MM.1S (cell line): ENCODE data around the gene IL1A.

ENCODE experiments used
- DNase-seq: peaks from one replicate; pipeline ENCODE4 v3.0.0-alpha.2; 2015
- H2AFZ ChIP-seq: fragments of 300-600 bp; sonication (generic); 2 replicates; pipeline ENCODE4 v1.6.0; 2016; ENCODE audit warnings: antibody characterized with exemption, low read length
- H3F3A ChIP-seq: fragments of 300-600 bp; sonication (generic); 2 replicates; pipeline ENCODE4 v1.6.1; 2016; ENCODE audit warnings: mild to moderate bottlenecking, antibody characterized with exemption, low read length, moderate library complexity, mixed read lengths; ENCODE audit not compliant: insufficient read depth
- H3K27ac ChIP-seq: fragments of 300-600 bp; sonication (generic); 2 replicates; pipeline ENCODE4 v1.5.1; 2016; ENCODE audit warnings: mild to moderate bottlenecking, low read length
- H3K27me3 ChIP-seq: fragments of 300-600 bp; sonication (generic); replicated peaks from 2 replicates; pipeline ENCODE4 v1.6.0; 2016; ENCODE audit warnings: low read length; ENCODE audit not compliant: insufficient read depth
- H3K36me3 ChIP-seq: fragments of 300-600 bp; sonication (generic); replicated peaks from 2 replicates; pipeline ENCODE4 v1.6.1; 2016; ENCODE audit warnings: mild to moderate bottlenecking, low read length, mixed read lengths; ENCODE audit not compliant: insufficient read depth
- H3K4me1 ChIP-seq: fragments of 300-600 bp; sonication (generic); 2 replicates; pipeline ENCODE4 v1.6.1; 2016; ENCODE audit warnings: low read length, mixed read lengths
- H3K4me2 ChIP-seq: fragments of 300-600 bp; sonication (generic); 2 replicates; pipeline ENCODE4 v1.6.0; 2016; ENCODE audit warnings: low read depth, low read length
- H3K4me3 ChIP-seq: fragments of 300-600 bp; sonication (generic); 2 replicates; pipeline ENCODE4 v1.5.1; 2016; ENCODE audit warnings: low read length, mixed read lengths
- H3K79me2 ChIP-seq: fragments of 300-600 bp; sonication (generic); 2 replicates; pipeline ENCODE4 v1.6.1; 2016; ENCODE audit warnings: mixed run types, low read length, mixed read lengths
- H3K9ac ChIP-seq: fragments of 300-600 bp; sonication (generic); 2 replicates; pipeline ENCODE4 v1.6.1; 2016; ENCODE audit warnings: low read length, mixed read lengths
- H3K9me2 ChIP-seq: fragments of 300-600 bp; sonication (generic); replicated peaks from 2 replicates; pipeline ENCODE4 v1.6.1; 2016; ENCODE audit warnings: mild to moderate bottlenecking, low read length, mixed read lengths; ENCODE audit not compliant: insufficient read depth
- H3K9me3 ChIP-seq: fragments of 300-600 bp; sonication (generic); replicated peaks from 2 replicates; pipeline ENCODE4 v1.6.1; 2016; ENCODE audit warnings: mild to moderate bottlenecking, low read length, mixed read lengths; ENCODE audit not compliant: insufficient read depth
- H4K20me1 ChIP-seq: fragments of 300-600 bp; sonication (generic); 2 replicates; pipeline ENCODE4 v1.6.1; 2016; ENCODE audit warnings: mild to moderate bottlenecking, low read length, moderate library complexity, mixed read lengths; ENCODE audit not compliant: insufficient read depth
- CTCF ChIP-seq: fragments of 300-600 bp; sonication (generic); IDR thresholded peaks from 2 replicates; pipeline ENCODE4 v1.5.1; 2016; ENCODE audit warnings: antibody characterized with exemption, low read length, mixed read lengths
- EZH2 ChIP-seq: fragments of 300-600 bp; sonication (generic); optimal IDR thresholded peaks from 2 replicates; pipeline ENCODE3; 2017; ENCODE audit warnings: low read depth, mild to moderate bottlenecking, antibody characterized with exemption, low read length, mixed read lengths
- EZH2phosphoT487 ChIP-seq: fragments of 300-600 bp; sonication (generic); IDR thresholded peaks from 2 replicates; pipeline ENCODE4 v1.6.1; 2018; ENCODE audit warnings: antibody characterized with exemption, low read length

Gene IL1A

GRCh38 chr2:112813280-112813966, 29.1 kb upstream of the IL1A start:
- no peaks in the 10 kb centered on the region for H3K4me1 ChIP-seq
- no peaks in the 10 kb centered on the region for H3K79me2 ChIP-seq
- H3K9me3 ChIP-seq = no peaks in the 10 kb centered on the region
- no peak overlapping the region for H3K9ac ChIP-seq
- H3K27me3 ChIP-seq = no peaks in the 10 kb centered on the region
- TF ChIP-seq CTCF (no peak), EZH2 (no peak), EZH2phosphoT487 (no peak)
- no peak overlapping the region for H3K4me2 ChIP-seq
- no peaks in the 10 kb centered on the region for H4K20me1 ChIP-seq
- no peak overlapping the region for H2AFZ ChIP-seq
- H3K27ac ChIP-seq = no peak overlapping the region
- H3K4me3 ChIP-seq = no peak overlapping the region
- H3F3A ChIP-seq = no peaks in the 10 kb centered on the region
- DNase-seq = no peak
- H3K9me2 ChIP-seq = no peaks in the 10 kb centered on the region
- H3K36me3 ChIP-seq = no peaks in the 10 kb centered on the region

DNA sequence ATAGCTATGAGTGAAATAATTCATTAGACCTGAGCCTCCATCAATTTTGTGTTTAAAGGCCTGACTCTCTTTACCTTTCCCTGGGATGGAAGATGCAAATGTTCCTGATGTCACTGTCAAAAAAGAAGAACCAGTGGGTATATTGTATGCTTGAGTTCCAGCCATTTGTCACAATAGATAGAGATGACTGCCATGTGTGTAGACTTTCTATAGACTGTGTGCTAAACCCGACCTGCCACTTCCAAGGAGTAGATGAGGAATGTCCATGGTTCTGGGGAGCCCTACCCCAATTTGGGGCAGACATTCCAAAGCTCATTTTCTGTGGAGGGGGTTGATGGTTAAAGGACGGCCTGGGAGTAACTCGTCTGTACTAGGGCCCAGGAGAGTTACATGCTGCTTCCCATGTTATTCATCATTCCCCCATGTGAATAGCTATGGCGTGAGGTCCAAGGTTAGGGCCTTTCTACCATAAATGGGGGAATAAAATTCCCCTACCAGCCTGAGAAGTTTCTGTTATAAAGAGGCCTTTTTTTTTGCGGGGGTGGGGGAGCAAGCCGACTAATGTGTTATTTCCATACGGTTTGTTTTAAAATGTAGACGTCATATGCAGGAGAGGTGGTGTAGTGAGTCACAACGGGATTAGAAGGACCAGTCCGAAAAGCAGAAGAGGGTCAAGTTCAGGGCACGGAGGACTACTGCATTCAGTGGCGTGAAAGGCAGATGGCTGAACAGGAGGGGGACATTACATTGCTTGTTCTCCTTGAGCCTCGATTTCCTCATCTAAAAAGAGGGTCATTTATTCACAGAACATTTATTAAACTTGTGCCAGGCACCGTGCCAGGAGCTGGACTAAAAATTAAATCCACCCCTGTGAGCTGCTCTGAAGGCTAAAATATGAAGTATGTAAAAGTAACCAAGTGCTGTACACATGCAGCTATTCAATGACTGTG, 28.3 kb upstream of the IL1A start:
- no peak overlapping the region for H3K9ac ChIP-seq
- H3K9me3 ChIP-seq = no peaks in the 10 kb centered on the region
- DNase-seq = no peak
- H3K27me3 ChIP-seq = no peaks in the 10 kb centered on the region
- no peaks in the 10 kb centered on the region for H3K79me2 ChIP-seq
- H3K4me1 ChIP-seq = no peaks in the 10 kb centered on the region
- no peaks in the 10 kb centered on the region for H3K9me2 ChIP-seq
- H3K4me2 ChIP-seq = no peak overlapping the region
- no peaks in the 10 kb centered on the region for H3K36me3 ChIP-seq
- no peaks in the 10 kb centered on the region for H4K20me1 ChIP-seq
- TF ChIP-seq CTCF (no peak), EZH2phosphoT487 (no peak), EZH2 (no peak)
- no peak overlapping the region for H2AFZ ChIP-seq
- H3K27ac ChIP-seq = no peak overlapping the region
- no peaks in the 10 kb centered on the region for H3F3A ChIP-seq
- no peak overlapping the region for H3K4me3 ChIP-seq

- Histone ChIP-seq H3K27ac (no peak overlapping the region), H3K27me3 (no peaks in the 10 kb centered on the region), H2AFZ (no peak overlapping the region), H3K4me3 (no peak overlapping the region), H3K4me1 (no peaks in the 10 kb centered on the region), H3K9ac (no peak overlapping the region), H3K4me2 (no peak overlapping the region), H3K9me2 (no peaks in the 10 kb centered on the region), H3K79me2 (no peaks in the 10 kb centered on the region), H4K20me1 (no peaks in the 10 kb centered on the region), H3F3A (no peaks in the 10 kb centered on the region), H3K36me3 (no peaks in the 10 kb centered on the region), H3K9me3 (no peaks in the 10 kb centered on the region)
- DNase-seq = no peak
- no peak for TF ChIP-seq EZH2phosphoT487
- no peak for TF ChIP-seq CTCF
- TF ChIP-seq EZH2 = no peak
These were observed 27.6 kb upstream of the IL1A start for GRCh38 chr2:112811841-112812306.
